GM21360 (cell line): ENCODE measurements around the gene KCTD19.

Experiments used
- ATAC-seq: cut with Tn5 transposase; IDR thresholded peaks from one replicate; pipeline ENCODE4 v1.9.1; 2021; ENCODE audit warnings: mild to moderate bottlenecking, moderate library complexity; ENCODE audit not compliant: unreplicated experiment

Gene KCTD19

DNA sequence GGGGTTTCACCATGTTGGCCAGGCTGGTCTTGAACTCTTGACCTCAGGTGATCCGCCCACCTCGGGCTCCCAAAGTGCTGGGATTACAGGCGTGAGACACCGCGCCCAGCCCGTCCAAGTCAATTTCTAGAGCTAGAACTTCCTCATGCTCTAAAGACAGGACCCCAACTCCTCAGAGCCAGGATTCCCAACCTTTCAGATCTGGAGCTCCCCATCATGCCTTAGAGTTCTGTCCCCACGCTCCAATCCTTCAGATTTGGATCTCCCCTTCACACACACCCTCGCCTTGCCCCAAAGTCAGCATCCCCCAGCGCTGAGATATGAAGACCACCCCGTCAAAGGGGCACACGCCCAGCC is 448 bp downstream of the KCTD19 start:
- ATAC-seq = no peak

DNA sequence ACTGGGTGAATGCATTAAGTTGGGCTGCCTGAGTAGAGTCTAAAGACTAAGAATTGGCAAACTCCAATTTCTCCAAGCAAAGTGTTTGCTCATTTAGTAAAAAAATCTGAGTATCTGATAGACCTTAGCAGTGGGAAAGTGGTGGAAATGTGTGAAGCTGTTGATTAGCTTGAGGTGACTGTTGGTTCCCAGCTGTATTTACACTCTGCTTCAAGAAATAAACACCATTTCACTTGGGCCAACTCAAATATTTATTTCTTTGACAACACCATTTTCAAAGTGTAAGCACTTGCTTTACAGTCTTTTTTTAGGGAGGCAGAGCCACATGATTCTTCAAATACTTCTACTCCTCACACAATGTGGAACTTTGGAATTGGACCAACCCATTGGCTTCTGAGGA is 8.7 kb downstream of the KCTD19 start:
- no peak for ATAC-seq

GRCh38 chr16:67312719-67313118 is 13.8 kb downstream of the KCTD19 start:
- ATAC-seq = no peak

DNA sequence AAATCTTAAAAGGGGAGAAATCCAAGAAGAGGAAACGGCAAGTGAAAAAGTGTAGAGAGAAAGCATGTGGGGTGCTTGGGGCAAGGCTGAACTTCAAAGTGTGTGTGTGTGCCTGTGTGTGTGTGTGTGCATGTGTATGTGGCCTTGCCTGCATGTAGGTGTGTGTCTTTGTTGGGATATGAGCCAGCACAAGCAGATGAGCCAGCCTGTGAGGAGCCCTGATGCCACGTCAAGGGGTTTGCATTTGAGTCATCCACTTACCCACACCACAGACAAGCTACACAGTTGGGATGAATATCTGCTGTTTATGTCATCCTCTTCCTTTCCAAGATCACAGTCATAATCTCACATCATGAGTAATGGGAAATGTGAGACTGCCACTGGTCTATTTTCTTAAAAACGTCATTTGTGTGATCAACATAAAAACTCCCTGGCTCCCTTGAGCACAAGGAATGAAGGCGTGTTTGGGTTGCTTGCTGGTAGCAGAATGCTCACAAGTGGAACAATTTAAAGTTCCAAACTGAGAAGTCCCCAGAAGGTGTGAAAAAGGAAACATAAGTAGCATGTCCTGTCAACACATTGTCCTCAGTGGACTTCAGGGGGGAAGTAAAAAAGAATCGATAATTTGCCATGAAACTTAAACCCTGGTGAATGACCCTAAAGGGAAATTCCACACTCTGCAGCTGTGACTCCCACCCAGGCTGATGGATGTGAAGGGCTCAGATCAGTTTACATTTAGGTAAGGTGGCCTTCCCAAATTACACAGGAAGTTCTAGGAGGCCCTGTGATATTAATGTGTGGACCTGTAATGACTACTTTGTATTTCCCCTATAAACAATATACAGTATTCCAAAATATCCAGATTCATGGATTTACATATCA is 14.7 kb downstream of the KCTD19 start:
- ATAC-seq = peak; percentile 76

DNA sequence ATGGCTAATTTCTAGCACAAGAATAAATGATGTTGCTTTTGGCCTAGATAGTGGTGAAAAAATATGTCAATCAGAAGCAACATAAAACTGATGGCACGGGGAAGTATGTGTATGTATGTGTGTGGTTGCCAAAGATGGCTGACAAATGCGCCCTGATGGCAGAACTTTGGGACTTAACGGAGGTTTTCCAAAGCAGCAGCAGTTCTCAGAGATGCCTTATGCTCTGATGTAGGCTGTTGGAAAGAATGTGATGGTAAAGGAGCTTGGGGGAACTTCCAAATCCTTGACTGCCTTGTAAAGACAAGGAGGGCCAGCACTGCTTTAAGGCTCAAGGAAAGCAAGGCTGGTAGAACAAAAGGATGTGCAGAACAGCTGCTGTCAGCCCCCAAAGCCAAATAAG is 16.0 kb downstream of the KCTD19 start:
- ATAC-seq = no peak

DNA sequence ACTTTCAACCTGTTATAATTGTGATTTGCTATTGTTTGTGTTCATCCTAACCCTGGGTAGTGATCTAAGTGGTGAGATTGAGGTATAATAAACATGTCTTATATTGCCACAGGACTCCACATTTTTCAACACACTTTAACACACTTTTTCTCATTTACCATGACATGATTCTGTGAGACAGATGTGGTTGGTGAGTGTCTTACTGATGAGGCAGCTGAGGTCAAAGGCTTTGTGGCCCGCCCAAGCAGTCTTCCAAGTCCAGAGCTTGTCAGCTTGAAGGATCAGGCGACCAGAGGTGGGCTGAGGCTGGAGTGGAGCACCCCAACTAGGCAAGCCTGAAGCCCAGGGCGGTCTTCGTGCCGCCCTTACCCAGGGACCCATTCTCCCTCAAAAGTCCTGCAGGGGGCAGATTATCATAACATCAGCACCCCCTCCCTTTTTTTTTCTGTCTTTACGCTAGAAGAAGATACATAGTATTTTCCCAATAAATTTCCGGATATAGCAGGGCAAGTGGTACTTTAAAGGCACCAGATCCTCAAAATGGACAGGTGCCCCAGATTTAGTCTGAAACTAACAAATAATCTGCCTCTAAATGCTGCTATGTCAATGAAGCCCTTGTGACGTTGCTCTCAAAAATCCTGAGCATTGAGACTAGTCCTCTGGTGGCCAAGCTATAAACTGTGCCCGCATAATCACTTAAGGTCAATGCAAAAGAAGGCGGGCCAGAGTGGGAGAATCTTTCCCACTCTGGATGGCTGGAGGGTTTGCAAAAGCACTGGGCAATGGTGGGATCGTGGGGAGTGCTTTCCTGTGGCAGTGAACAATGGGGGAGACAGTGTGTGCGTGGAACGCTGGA is 21.1 kb downstream of the KCTD19 start:
- no peak for ATAC-seq

DNA sequence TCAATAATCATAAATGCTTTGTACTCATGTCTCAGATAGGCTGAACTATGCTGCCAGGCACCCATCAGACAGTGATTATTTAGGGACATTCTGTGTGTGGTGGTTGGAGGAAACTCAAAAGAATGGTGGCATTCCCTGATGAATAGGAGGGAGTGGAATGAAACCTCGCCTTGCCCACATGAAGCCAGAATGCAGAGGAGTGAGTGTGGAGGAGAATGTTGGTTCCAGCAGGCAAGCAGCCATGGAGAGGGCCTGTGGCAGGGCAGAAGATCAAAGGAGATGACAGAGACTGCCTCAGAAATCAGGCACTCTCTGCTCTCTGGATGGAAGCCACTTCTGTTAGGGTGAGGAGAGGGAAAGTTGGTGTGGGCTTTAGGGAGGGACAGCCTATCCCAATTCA is 22.5 kb downstream of the KCTD19 start:
- ATAC-seq = no peak

DNA sequence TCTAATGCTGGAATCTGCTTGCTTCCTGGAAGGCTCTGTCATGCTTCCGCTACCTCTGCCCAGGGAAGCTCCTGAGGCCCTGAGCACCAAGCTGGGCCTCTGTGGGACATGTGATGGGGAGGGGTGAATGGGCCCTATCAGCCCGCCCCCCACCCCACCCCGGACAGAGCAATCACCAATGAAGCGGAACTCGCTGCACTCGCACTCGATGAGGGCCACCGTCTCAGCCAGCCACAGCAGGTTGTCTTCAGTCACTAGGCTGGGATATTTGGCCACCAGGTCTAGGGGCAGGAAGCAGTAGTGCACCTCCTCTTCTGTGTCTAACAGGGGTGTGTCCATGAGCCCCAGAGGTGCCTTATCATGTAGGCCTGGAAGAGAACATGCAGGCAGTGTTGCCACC is 23.6 kb downstream of the KCTD19 start:
- ATAC-seq = no peak

DNA sequence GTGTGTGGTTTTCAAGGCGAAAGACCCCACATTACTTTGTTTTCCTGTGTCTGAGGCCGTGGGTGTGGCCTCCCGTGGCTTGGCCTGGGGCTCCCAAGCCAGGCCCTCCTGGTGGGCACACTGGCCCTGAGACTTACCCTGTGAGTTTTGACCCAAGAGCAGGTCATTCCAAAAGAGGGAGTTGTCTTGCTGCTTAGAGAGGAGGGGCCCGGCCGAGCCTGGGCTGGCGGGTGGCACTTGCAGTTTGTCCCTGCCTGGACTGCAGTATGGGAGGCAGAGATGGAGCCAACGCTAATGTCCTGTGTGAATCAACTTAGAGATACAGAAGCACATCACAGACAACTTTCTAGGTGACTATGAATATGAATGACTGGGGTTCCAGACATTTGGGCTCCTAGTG is 24.5 kb downstream of the KCTD19 start:
- ATAC-seq = no peak

GRCh38 chr16:67301080-67301782 is 25.3 kb downstream of the KCTD19 start:
- ATAC-seq = no peak

- no peak for ATAC-seq
These were observed 27.3 kb downstream of the KCTD19 start for GRCh38 chr16:67299269-67299668.

DNA sequence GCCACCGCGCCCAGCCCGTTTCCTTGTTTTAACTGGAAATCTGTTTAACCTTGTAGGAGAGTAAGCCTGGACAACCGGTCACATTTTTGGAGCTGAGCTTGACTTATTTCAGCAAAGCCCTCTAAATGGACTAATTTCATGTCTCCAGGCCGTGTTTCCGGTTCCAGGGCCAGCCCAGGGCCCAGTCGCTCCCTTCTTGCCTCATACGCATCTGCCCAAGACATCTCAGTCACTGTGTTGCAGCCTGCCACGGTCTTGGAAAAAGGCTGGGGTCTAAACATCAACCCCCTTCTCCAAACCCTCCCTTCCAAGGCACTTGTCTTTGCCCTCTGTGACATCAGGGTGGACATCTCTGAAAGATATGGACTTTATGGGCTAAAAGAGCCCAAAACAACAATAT is 28.3 kb downstream of the KCTD19 start:
- no peak for ATAC-seq

DNA sequence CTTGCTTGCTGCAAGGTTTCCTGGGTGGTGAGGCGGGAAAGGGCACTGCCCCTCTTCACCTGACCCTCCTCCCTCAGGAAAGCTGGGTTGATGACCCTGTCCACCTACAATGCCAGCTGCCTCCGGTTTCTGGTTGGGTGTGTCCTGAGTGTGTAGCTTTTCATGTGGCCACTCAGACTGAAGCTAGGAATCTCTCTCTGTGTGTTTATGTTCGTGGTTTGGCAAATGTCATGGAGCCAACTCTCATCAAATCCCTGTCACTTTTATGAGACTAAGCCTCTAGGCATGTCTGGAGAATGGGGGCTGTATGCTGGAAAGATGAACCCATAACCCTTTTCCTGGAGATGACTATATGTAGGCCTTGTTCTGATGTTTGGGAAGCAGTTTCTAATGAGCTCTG is 30.1 kb downstream of the KCTD19 start:
- ATAC-seq = no peak

GRCh38 chr16:67294938-67295361 is 31.6 kb downstream of the KCTD19 start:
- ATAC-seq = no peak

DNA sequence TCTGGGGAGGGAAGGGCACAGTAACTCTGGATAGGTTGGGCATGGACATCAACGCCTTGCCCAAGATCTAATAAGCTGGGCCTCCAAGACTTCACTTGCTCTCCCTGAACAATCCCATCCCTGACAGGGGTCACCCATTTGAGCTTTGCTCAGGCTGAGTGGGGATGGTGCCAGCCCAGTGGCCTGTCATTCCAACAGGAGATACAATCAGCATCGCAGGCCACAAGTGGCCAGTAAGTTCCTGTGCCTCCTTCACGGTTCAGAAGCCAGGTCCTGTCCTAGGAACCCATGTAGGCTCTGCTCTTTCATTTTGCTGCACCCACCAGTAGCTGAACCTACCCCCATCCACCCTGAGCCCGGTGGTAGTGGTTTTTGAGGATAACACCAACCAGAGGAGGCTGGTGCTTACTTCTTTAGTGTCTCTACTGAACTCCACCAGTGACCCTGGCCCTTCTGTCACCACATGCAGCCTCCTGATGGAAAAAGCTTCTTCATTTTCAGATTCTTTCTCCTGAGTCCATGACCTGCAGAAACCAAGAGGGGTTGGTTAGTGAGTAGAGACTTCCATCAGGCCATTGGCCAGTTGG is 32.3 kb downstream of the KCTD19 start:
- ATAC-seq = no peak

- ATAC-seq = no peak
These were observed 35.1 kb downstream of the KCTD19 start for GRCh38 chr16:67291461-67291860.

- no peak for ATAC-seq
These were observed 38.6 kb downstream of the KCTD19 start for GRCh38 chr16:67287960-67288359.

GRCh38 chr16:67286441-67287235 is 39.9 kb downstream of the KCTD19 start:
- no peak for ATAC-seq

- ATAC-seq = no peak
These were observed 41.6 kb downstream of the KCTD19 start for GRCh38 chr16:67284699-67285646.
